SK-N-SH treated with all-trans-retinoic acid at 6 μM for 48 hours (cell line): ENCODE results near the gene PTGDR2.

Experiments used
- ATAC-seq: fragments of 200-7000 bp; cut with Tn5 transposase; 3 replicates; pipeline ENCODE4 v1.9.1; 2020; ENCODE audit warnings: mild to moderate bottlenecking, moderate library complexity
- BACH2 ChIP-seq: fragments of 250-450 bp; sonication (Bioruptor Pico); IDR thresholded peaks from 2 replicates; pipeline ENCODE4 v1.9.0; 2021; ENCODE audit warnings: mild to moderate bottlenecking, borderline replicate concordance
- ESRRG ChIP-seq: fragments of 250-450 bp; sonication (Bioruptor Pico); IDR thresholded peaks from 2 replicates; pipeline ENCODE4 v1.6.1; 2021; ENCODE audit warnings: mild to moderate bottlenecking
- ISL1 ChIP-seq: fragments of 250-450 bp; sonication (Bioruptor Pico); IDR thresholded peaks from 2 replicates; pipeline ENCODE4 v2.1.2; 2022; ENCODE audit warnings: mild to moderate bottlenecking, moderate library complexity
- OSR1 ChIP-seq: fragments of 250-450 bp; sonication (Bioruptor Pico); IDR thresholded peaks from 2 replicates; pipeline ENCODE4 v1.8.0; 2022; ENCODE audit warnings: moderate library complexity, mild to moderate bottlenecking, inconsistent platforms
- PATZ1 ChIP-seq: fragments of 250-450 bp; sonication (Bioruptor Pico); IDR thresholded peaks from 2 replicates; pipeline ENCODE4 v1.8.0; 2020; ENCODE audit warnings: mild to moderate bottlenecking, moderate library complexity, borderline replicate concordance
- RARB ChIP-seq: fragments of 250-450 bp; sonication (Bioruptor Pico); IDR thresholded peaks from 2 replicates; pipeline ENCODE4 v1.8.0; 2021; ENCODE audit warnings: mild to moderate bottlenecking, moderate library complexity
- SNAI2 ChIP-seq: fragments of 250-450 bp; sonication (Bioruptor Pico); IDR thresholded peaks from 2 replicates; pipeline ENCODE4 v1.5.0; 2020; ENCODE audit warnings: mild to moderate bottlenecking, moderate library complexity
- TCF4 ChIP-seq: fragments of 250-450 bp; sonication (Bioruptor Pico); IDR thresholded peaks from 2 replicates; pipeline ENCODE4 v1.8.0; 2021; ENCODE audit warnings: mild to moderate bottlenecking, moderate library complexity, borderline replicate concordance
- TOX ChIP-seq: fragments of 250-450 bp; sonication (Bioruptor Pico); IDR thresholded peaks from 2 replicates; pipeline ENCODE4 v1.8.0; 2021; ENCODE audit warnings: mild to moderate bottlenecking, moderate library complexity, borderline replicate concordance
- ZC3H10 ChIP-seq: fragments of 250-450 bp; sonication (Bioruptor Pico); IDR thresholded peaks from 2 replicates; pipeline ENCODE4 v1.5.1; 2021; ENCODE audit warnings: mild to moderate bottlenecking, moderate library complexity
- ZFP3 ChIP-seq: fragments of 250-450 bp; sonication (Bioruptor Pico); IDR thresholded peaks from 2 replicates; pipeline ENCODE4 v1.5.0; 2020; ENCODE audit warnings: mild to moderate bottlenecking, moderate library complexity
- ZFP30 ChIP-seq: fragments of 450-650 bp; formaldehyde crosslinking; IDR thresholded peaks from 2 replicates; pipeline ENCODE4 v1.5.0; 2022; ENCODE audit warnings: mild to moderate bottlenecking, moderate library complexity
- ZNF70 ChIP-seq: fragments of 450-650 bp; formaldehyde crosslinking; IDR thresholded peaks from 2 replicates; pipeline ENCODE4 v1.5.0; 2020; ENCODE audit warnings: mild to moderate bottlenecking, moderate library complexity
- ZNF8 ChIP-seq: fragments of 450-650 bp; formaldehyde crosslinking; IDR thresholded peaks from 2 replicates; pipeline ENCODE4 v1.5.0; 2020; ENCODE audit warnings: mild to moderate bottlenecking, moderate library complexity
- TF ChIP-seq, protein P1 (sequence below): fragments of 250-450 bp; sonication (Bioruptor Pico); IDR thresholded peaks from 2 replicates; pipeline ENCODE4 v1.5.0; 2020; ENCODE audit warnings: mild to moderate bottlenecking, moderate library complexity
- TF ChIP-seq, protein P2 (sequence below): fragments of 250-450 bp; sonication (Bioruptor Pico); IDR thresholded peaks from 2 replicates; pipeline ENCODE4 v1.5.1; 2021; ENCODE audit warnings: mild to moderate bottlenecking, moderate library complexity
- TF ChIP-seq, protein P3 (sequence below): fragments of 250-450 bp; sonication (Bioruptor Pico); IDR thresholded peaks from 2 replicates; pipeline ENCODE4 v1.5.1; 2020; ENCODE audit warnings: low read depth, mild to moderate bottlenecking, moderate library complexity
- TF ChIP-seq, protein P4 (sequence below): fragments of 250-450 bp; sonication (Bioruptor Pico); IDR thresholded peaks from 2 replicates; pipeline ENCODE4 v1.8.0; 2021; ENCODE audit warnings: low read depth, mild to moderate bottlenecking, moderate library complexity, borderline replicate concordance

PTGDR2 gene

GRCh38 chr11:60854140-60854846, 1.5 kb downstream of the PTGDR2 start (continued):
- no peak for TF ChIP-seq RARB

GRCh38 chr11:60852982-60853950, 2.5 kb downstream of the PTGDR2 start:
- TF ChIP-seq, protein P1, sequence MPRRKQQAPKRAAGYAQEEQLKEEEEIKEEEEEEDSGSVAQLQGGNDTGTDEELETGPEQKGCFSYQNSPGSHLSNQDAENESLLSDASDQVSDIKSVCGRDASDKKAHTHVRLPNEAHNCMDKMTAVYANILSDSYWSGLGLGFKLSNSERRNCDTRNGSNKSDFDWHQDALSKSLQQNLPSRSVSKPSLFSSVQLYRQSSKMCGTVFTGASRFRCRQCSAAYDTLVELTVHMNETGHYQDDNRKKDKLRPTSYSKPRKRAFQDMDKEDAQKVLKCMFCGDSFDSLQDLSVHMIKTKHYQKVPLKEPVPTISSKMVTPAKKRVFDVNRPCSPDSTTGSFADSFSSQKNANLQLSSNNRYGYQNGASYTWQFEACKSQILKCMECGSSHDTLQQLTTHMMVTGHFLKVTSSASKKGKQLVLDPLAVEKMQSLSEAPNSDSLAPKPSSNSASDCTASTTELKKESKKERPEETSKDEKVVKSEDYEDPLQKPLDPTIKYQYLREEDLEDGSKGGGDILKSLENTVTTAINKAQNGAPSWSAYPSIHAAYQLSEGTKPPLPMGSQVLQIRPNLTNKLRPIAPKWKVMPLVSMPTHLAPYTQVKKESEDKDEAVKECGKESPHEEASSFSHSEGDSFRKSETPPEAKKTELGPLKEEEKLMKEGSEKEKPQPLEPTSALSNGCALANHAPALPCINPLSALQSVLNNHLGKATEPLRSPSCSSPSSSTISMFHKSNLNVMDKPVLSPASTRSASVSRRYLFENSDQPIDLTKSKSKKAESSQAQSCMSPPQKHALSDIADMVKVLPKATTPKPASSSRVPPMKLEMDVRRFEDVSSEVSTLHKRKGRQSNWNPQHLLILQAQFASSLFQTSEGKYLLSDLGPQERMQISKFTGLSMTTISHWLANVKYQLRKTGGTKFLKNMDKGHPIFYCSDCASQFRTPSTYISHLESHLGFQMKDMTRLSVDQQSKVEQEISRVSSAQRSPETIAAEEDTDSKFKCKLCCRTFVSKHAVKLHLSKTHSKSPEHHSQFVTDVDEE (CRISPR knock-in tag) = no peak
- TF ChIP-seq ZNF8 (no peak), ZNF70 (CRISPR knock-in tag) (no peak), ZFP3 (CRISPR knock-in tag) (no peak), OSR1 (CRISPR knock-in tag) (no peak), SNAI2 (CRISPR knock-in tag) (no peak), PATZ1 (CRISPR knock-in tag) (no peak), BACH2 (CRISPR knock-in tag) (no peak), ZFP30 (CRISPR knock-in tag) (no peak), ESRRG (CRISPR knock-in tag) (no peak), TCF4 (no peak), ISL1 (CRISPR knock-in tag) (no peak)
- TF ChIP-seq, protein P2, sequence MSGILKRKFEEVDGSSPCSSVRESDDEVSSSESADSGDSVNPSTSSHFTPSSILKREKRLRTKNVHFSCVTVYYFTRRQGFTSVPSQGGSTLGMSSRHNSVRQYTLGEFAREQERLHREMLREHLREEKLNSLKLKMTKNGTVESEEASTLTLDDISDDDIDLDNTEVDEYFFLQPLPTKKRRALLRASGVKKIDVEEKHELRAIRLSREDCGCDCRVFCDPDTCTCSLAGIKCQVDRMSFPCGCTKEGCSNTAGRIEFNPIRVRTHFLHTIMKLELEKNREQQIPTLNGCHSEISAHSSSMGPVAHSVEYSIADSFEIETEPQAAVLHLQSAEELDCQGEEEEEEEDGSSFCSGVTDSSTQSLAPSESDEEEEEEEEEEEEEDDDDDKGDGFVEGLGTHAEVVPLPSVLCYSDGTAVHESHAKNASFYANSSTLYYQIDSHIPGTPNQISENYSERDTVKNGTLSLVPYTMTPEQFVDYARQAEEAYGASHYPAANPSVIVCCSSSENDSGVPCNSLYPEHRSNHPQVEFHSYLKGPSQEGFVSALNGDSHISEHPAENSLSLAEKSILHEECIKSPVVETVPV = no peak
- TF ChIP-seq, protein P3, sequence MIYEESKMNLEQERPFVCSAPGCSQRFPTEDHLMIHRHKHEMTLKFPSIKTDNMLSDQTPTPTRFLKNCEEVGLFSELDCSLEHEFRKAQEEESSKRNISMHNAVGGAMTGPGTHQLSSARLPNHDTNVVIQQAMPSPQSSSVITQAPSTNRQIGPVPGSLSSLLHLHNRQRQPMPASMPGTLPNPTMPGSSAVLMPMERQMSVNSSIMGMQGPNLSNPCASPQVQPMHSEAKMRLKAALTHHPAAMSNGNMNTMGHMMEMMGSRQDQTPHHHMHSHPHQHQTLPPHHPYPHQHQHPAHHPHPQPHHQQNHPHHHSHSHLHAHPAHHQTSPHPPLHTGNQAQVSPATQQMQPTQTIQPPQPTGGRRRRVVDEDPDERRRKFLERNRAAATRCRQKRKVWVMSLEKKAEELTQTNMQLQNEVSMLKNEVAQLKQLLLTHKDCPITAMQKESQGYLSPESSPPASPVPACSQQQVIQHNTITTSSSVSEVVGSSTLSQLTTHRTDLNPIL = no peak
- TF ChIP-seq, protein P4, sequence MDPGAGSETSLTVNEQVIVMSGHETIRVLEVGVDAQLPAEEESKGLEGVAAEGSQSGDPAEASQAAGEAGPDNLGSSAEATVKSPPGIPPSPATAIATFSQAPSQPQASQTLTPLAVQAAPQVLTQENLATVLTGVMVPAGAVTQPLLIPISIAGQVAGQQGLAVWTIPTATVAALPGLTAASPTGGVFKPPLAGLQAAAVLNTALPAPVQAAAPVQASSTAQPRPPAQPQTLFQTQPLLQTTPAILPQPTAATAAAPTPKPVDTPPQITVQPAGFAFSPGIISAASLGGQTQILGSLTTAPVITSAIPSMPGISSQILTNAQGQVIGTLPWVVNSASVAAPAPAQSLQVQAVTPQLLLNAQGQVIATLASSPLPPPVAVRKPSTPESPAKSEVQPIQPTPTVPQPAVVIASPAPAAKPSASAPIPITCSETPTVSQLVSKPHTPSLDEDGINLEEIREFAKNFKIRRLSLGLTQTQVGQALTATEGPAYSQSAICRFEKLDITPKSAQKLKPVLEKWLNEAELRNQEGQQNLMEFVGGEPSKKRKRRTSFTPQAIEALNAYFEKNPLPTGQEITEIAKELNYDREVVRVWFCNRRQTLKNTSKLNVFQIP (CRISPR knock-in tag) = no peak
- ATAC-seq = no peak

DNA sequence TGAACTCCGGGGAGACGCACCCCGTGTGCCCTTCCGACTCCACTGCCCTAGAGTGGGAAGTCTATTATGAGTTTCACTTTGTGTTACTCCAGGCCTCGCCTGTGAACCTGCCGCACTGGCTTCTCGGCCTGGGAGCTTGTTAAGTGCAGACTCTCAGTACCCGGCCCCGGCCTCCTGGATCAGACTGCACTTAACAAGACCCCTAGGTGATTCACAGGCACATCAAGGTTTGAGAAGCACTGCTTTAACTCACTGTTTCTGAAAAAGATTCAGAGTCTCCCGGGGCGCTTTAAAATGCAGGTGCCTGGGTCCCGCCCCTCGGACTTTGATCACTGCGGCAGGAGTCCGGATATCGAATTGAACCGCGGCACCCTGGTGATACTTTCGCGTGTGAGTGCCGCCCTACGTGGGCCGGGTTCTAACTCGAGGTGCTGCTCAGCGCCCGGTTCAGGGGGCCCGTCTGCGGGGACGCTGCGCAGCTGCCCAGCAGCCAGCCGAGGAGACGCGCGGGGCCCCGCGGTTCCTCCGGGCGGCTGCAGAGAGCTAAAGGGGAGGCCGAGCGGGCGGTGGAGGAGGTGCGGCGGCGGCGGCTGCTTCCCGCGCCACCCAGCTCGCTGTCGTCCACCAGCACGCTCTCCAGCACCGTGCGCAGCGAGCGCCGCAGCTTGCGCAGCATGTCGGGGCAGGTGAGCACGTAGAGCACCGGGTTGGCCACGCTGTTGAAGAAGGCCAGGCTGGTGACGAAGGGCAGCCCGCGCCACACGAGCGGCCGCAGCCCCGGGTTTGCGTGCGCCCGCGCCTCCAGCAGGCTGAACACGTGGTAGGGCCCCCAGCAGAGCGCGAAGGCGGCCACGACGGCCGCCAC, 3.4 kb downstream of the PTGDR2 start:
- TF ChIP-seq ZC3H10 = no peak
- TF ChIP-seq BACH2 (CRISPR knock-in tag) = no peak
- TF ChIP-seq ZFP3 (CRISPR knock-in tag) = no peak
- no peak for TF ChIP-seq TOX
- no peak for TF ChIP-seq ZNF70 (CRISPR knock-in tag)
- no peak for TF ChIP-seq RARB
- no peak for TF ChIP-seq ZNF8
- ATAC-seq = no peak
